Gastrocnemius medialis (tissue), 4 donors: ENCODE results near the gene TTYH2. TPM values are rescaled to one million over a fixed set of nuclear protein-coding genes. Genes with fewer than 3 reads are reported as not detected.

Experiments used
- ATAC-seq, 2 donors: fragments of 150-250 bp; one replicate each; pipeline ENCODE4 v1.9.1; 2016
- DNase-seq, 2 donors: peaks; one replicate each; pipeline ENCODE4 v3.0.0-alpha.2; 2019
- H3K27ac ChIP-seq, 4 donors: fragments of 200-600 bp; sonication (generic); 1 replicate in 1 of 4; 2 replicates in 3 of 4; pipeline ENCODE4 v1.5.1; 2016 to 2018; ENCODE audit warnings: mild to moderate bottlenecking in 2 of 4, moderate library complexity in 1 of 4
- H3K27me3 ChIP-seq, 3 donors: fragments of 200-600 bp; sonication (generic) in 2 of 3; 1 replicate in 1 of 3; 2 replicates in 2 of 3; pipeline versions ENCODE4 v1.5.1 to v1.6.0; 2016 to 2019; ENCODE audit warnings: mild to moderate bottlenecking in 1 of 3, moderate library complexity in 1 of 3
- H3K36me3 ChIP-seq, 2 donors: fragments of 200-600 bp; sonication (generic) in 1 of 2; one replicate each; pipeline ENCODE4 v1.5.1; 2017 to 2018
- H3K4me1 ChIP-seq, 2 donors: fragments of 200-600 bp; sonication (generic) in 1 of 2; one replicate each; pipeline ENCODE4 v1.5.1; 2016 to 2017; ENCODE audit warnings: mild to moderate bottlenecking in 2 of 2
- H3K4me3 ChIP-seq, 4 donors: fragments of 200-600 bp; sonication (generic) in 3 of 4; 1 replicate in 1 of 4; 2 replicates in 3 of 4; pipeline ENCODE4 v1.5.1; 2016 to 2019; ENCODE audit warnings: mild to moderate bottlenecking in 2 of 4
- H3K9me3 ChIP-seq, 3 donors: fragments of 200-600 bp; sonication (generic) in 2 of 3; 1 replicate in 1 of 3; 2 replicates in 2 of 3; pipeline ENCODE4 v1.5.1; 2016 to 2019
- CTCF ChIP-seq, 5 experiments: fragments of 450-650 bp in 3 of 5; fragments of 200-600 bp in 2 of 5; sonication (generic) in 2 of 5; IDR thresholded peaks in 4 of 5; conservative IDR thresholded peaks in 1 of 5; 1 replicate in 4 of 5; 2 replicates in 1 of 5; pipeline ENCODE4 v1.5.1; 2016 to 2019; ENCODE audit warnings: antibody characterized with exemption in 5 of 5, mild to moderate bottlenecking in 3 of 5, moderate library complexity in 3 of 5
- POLR2A ChIP-seq, 2 donors: fragments of 450-650 bp; IDR thresholded peaks; one replicate each; pipeline ENCODE4 v1.6.1; 2017; ENCODE audit warnings: antibody characterized with exemption in 2 of 2, mild to moderate bottlenecking in 2 of 2, moderate library complexity in 2 of 2
- in situ Hi-C, 4 donors: fragments of 200-750 bp; cut with MboI; loops; one replicate each; pipeline versions ENCODE4 v1.15.0 to v1.8.0; 2017; ENCODE audit warnings: low sequenced_read_pairs in 4 of 4
- intact Hi-C: fragments of 100-400 bp; cut with DNase I; formaldehyde crosslinking; loops from one replicate; pipeline ENCODE4 v1.15.1; 2023; ENCODE audit warnings: low total_unique reads
- total RNA-seq, 4 donors: library from RNA; depleted of rRNA; stranded (reverse); fragments of >200 nt; gene quantifications; one replicate each; pipeline versions ENCODE4 v1.1.0 to v1.2.3, GENCODE V29; 2016

Gene TTYH2
- total RNA-seq, 4 donors from 2014 or later: 4.7 to 19.2 (median 11.4) TPM

DNA sequence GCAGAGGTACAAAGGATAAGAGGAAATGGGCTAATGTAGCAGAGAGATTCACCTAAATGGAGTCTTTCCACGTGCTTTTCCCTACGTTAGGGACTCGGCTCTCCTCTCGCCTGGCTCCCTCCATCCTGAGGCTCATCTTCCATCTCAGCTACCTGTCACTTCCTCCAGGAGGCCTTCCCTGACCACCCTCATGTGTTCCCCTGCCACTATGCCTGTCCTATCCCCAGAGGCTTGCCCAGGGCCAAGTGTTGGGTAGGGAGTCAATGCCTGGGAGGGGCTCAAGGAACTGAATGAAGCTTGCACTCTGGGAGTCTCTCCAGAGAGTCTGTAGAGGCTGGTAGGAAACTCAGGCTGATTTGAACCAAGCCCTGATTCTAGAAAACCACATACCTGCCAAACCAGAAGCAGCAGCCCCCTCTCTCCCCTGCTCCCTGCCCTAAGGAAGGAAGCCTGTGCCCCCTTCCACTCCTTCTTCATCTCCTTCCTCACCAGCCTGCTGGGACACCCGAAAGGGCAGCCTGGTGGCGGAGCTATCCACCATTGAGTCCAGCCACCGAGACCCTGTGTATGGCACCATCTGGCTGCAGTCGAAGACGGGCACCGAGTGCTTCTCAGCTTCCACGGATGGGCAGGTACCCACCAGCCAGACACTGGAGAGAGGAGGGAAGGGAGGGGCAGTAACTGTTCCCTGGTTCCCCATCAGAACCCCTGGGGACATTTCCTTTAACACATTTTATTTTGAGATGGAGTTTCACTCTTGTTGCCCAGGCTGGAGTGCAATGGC lies 86.0 kb downstream of the TTYH2 start:
- Histone ChIP-seq H3K4me1 (no peaks in the 10 kb centered on the region), H3K27me3 (no peaks in the 10 kb centered on the region), H3K36me3 (no peaks in the 10 kb centered on the region), H3K27ac (no peak overlapping the region), H3K4me3 (no peak overlapping the region), H3K9me3 (no peaks in the 10 kb centered on the region)
- intact Hi-C loops (no loop called here), in situ Hi-C loops (loop anchor here in 2 of 4 donors (5.0 to 10.0 kb wide), 2 partner anchors 65 to 87 kb away; partner anchors contain the start of genes BTBD17 (in 1 of the 2), GPR142 (in 1 of the 2) and TTYH2 (in 1 of the 2))
- DNase-seq (no peak), ATAC-seq (no peak)
- TF ChIP-seq POLR2A (IDR thresholded peaks at IDR 0.05): no peak
- no peak for TF ChIP-seq CTCF (IDR thresholded peaks at IDR 0.05 in 4 of 5, conservative IDR thresholded peaks at IDR 0.05 in 1 of 5)

DNA sequence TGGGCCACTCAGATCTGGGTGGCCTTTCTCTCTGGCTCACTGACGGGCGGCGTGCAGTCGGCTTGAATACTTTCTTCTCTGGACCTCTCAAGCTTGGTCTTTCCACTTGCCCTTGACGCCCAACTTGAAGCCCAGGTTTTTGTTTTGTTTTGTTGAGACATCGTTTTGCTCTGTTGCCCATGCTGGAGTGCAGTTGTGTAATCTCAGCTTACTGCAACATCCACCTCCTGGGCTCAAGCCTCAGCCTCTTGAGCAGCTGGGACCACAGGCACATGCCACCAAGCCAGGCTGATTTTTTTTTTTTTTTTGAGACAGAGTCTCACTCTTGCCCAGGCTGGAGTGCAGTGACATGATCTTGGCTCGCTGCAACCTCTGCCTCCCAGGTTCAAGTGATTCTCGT lies 89.9 kb downstream of the TTYH2 start:
- Histone ChIP-seq H3K27ac (no peak overlapping the region), H3K9me3 (no peaks in the 10 kb centered on the region), H3K27me3 (no peaks in the 10 kb centered on the region), H3K36me3 (no peaks in the 10 kb centered on the region), H3K4me3 (no peak overlapping the region), H3K4me1 (no peaks in the 10 kb centered on the region)
- intact Hi-C loops (no loop called here), in situ Hi-C loops (loop anchor here in 1 of 4 donors (10.0 kb wide), 1 partner anchor 61 kb away; the partner anchor contains the start of genes BTBD17 and GPR142)
- TF ChIP-seq CTCF (IDR thresholded peaks at IDR 0.05 in 4 of 5, conservative IDR thresholded peaks at IDR 0.05 in 1 of 5) (no peak), POLR2A (IDR thresholded peaks at IDR 0.05) (no peak)
- no peak for ATAC-seq
- DNase-seq: no peak

GRCh38 chr17:74304184-74304583 lies 90.8 kb downstream of the TTYH2 start:
- intact Hi-C loops (no loop called here), in situ Hi-C loops (loop anchor here in 1 of 4 donors (10.0 kb wide), 1 partner anchor 61 kb away; the partner anchor contains the start of genes BTBD17 and GPR142)
- Histone ChIP-seq H3K27me3 (no peaks in the 10 kb centered on the region), H3K27ac (no peak overlapping the region), H3K4me1 (no peaks in the 10 kb centered on the region), H3K36me3 (no peaks in the 10 kb centered on the region), H3K4me3 (no peak overlapping the region), H3K9me3 (no peaks in the 10 kb centered on the region)
- TF ChIP-seq CTCF (IDR thresholded peaks at IDR 0.05 in 4 of 5, conservative IDR thresholded peaks at IDR 0.05 in 1 of 5) (no peak), POLR2A (IDR thresholded peaks at IDR 0.05) (no peak)
- no peak for DNase-seq
- no peak for ATAC-seq

DNA sequence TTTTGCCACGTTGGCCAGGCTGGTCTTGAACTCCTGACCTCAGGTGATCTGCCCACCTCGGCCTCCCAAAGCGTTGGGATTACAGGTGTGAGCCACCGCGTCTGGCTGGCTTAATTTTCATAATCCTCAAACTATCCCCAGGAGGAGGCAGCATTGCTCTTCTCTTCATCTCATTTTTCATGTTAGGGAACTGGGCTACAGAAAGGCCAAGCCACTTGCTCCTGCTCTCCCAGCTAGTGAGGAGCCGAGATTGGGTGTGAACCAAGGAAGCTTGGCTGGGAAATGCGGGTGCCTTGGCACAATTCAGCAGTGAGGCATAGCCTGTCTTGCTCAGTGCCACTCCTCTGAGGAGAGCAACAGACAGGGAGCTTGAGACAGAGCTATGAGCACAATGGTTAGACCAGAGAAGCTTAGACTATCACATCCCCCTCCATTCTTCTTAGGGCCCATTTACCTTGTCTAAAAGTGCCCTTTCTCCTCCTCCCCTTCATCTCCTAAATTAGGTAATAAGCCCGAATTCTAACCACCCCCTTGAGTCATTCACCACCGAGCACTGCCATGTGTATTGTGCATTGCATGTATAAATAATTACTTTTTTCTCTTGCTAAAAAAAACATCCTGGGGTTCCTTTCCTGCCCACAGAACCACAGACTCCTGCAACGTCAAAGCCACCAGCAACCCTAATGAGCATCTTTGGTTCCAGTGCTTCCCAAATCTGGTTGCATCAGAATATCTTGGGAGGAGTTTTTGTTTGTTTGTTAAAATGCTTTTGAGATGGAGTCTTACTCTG lies 92.7 kb downstream of the TTYH2 start:
- no peaks in the 10 kb centered on the region for H3K27me3 ChIP-seq
- no peak overlapping the region for H3K4me3 ChIP-seq
- H3K4me1 ChIP-seq: no peaks in the 10 kb centered on the region
- H3K27ac ChIP-seq: no peak overlapping the region
- in situ Hi-C loops (loop anchor here in 1 of 4 donors (10.0 kb wide), 1 partner anchor 59 kb away; the partner anchor contains the start of genes BTBD17 and GPR142), intact Hi-C loops (no loop called here)
- no peaks in the 10 kb centered on the region for H3K9me3 ChIP-seq
- H3K36me3 ChIP-seq: no peaks in the 10 kb centered on the region
- no peak for DNase-seq
- ATAC-seq: no peak
- TF ChIP-seq POLR2A (IDR thresholded peaks at IDR 0.05): no peak
- TF ChIP-seq CTCF (IDR thresholded peaks at IDR 0.05 in 4 of 5, conservative IDR thresholded peaks at IDR 0.05 in 1 of 5): no peak
